Right atrium auricular region (tissue), 2 donors: ENCODE data around the gene CIZ1. TPM values are rescaled to one million over a fixed set of nuclear protein-coding genes. Genes with fewer than 3 reads are reported as not detected.

Source experiments
- DNase-seq: peaks from one replicate; pipeline ENCODE4 v3.0.0-alpha.2; 2019; ENCODE audit warnings: low spot score
- H3K27ac ChIP-seq, 2 donors: fragments of 200-600 bp; sonication (generic); 1 replicate in 1 of 2; 2 replicates in 1 of 2; pipeline ENCODE4 v1.5.1; 2016 to 2019
- H3K27me3 ChIP-seq, 2 donors: fragments of 200-600 bp; sonication (generic); one replicate each; pipeline versions ENCODE4 v1.5.1 to v1.6.0; 2017 to 2019
- H3K36me3 ChIP-seq: fragments of 200-600 bp; sonication (generic); one replicate; pipeline ENCODE4 v1.5.1; 2016
- H3K4me1 ChIP-seq, 2 donors: fragments of 200-600 bp; sonication (generic); one replicate each; pipeline versions ENCODE4 v1.5.1 to v1.6.0; 2017 to 2019
- H3K4me3 ChIP-seq, 2 donors: fragments of 200-600 bp; sonication (generic); 1 replicate in 1 of 2; 2 replicates in 1 of 2; pipeline ENCODE4 v1.5.1; 2017 to 2019; ENCODE audit warnings: mild to moderate bottlenecking in 1 of 2, moderate library complexity in 1 of 2
- H3K9me3 ChIP-seq, 2 donors: fragments of 200-600 bp; sonication (generic); one replicate each; pipeline ENCODE4 v1.5.1; 2019
- CTCF ChIP-seq, 2 donors: fragments of 200-600 bp; sonication (generic); IDR thresholded peaks; one replicate each; pipeline ENCODE4 v1.5.1; 2019; ENCODE audit warnings: antibody characterized with exemption in 2 of 2
- total RNA-seq, 2 donors: library from RNA; depleted of rRNA; stranded (reverse); fragments of >200 nt; gene quantifications; one replicate each; pipeline ENCODE4 v1.1.0, GENCODE V29; 2016

Gene CIZ1
- total RNA-seq, 2 donors from 2014 or later = 41.6 to 45.9 TPM

DNA sequence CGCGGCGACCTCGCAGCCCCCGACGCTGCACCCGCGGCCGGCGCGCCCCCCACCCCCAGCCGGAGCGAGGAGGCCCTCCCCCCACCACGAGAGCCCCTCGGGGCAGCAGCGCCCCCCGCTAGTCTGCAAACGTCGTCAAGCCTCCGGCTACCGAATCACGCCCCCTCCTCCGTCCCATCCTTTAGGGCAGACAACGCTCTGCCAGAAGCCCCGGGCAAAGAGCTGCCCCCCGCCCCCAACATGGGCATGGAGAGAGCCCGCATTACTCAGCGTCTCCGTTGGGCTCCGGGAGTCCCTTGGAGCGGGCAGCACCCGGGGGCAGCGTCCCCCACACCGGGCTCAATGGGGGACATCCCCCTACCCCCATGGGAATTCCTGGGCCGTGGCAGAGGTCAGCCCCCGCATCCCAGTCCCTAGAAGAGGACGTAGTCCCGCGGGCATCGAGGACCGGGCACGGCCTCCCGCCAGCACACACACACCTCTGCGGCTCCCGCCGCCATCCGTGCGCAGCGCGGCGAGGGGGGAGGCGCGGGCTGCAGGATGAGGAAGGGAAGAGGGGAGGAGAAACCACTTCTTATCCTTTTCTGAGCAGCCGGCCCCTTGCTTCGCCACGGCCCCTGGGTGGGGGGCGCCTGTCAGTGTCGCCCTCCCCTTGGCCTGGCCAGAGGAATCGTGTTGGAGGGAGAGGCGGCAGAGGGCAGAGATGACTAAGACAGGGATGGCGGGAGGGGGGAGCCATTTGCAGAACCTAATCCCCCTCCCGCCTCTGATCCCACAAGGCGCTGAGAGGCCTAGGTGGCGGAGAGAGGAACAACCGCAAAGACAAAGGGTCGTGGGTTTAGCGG, 12.6 kb upstream of the CIZ1 start:
- DNase-seq = peak; percentile 68
- no peak for TF ChIP-seq CTCF (IDR thresholded peaks at IDR 0.05)
- Histone ChIP-seq H3K27ac (peak overlapping the region; percentile 23 to 53), H3K27me3 (no peaks in the 10 kb centered on the region), H3K9me3 (no peaks in the 10 kb centered on the region), H3K4me1 (peaks cover 0 to 18% of the 10 kb centered on the region in 2 donors), H3K36me3 (no peaks in the 10 kb centered on the region), H3K4me3 (peak overlapping the region; percentile 46 to 65)

DNA sequence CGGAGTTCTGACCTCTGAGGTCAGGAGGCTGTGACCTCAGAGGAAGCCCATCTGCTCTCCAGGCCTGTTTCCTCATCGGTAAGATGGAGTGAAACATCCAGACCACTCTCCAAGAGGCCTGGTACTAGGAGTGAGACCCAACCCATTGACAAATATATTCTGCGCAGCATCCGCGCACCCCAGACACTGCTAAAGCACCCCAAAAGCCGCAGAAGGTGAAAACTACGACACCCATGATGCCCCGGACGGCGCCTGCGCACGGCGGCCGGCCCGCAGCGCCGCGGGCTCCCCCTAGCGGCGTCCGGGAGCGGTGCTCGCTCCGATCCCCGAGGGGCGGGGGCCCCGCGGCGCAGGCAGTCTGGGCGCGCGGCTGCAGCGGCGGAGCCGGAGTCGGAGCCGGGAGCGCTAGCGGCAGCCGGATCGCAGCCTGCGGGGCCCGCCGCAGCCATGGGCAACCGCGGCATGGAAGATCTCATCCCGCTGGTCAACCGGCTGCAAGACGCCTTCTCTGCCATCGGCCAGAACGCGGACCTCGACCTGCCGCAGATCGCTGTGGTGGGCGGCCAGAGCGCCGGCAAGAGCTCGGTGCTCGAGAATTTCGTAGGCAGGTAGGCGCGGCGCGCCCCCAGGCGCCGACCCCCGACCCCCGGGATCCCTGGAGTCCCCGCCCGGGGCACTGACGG, 11.8 kb upstream of the CIZ1 start, which contains the start of gene DNM1:
Gene DNM1 (plus strand): TSS at position 356 of the 683 bp plus-strand sequence. CDS start 92 bp downstream, at position 448.
- H3K27me3 ChIP-seq = no peaks in the 10 kb centered on the region
- no peak for DNase-seq
- TF ChIP-seq CTCF (IDR thresholded peaks at IDR 0.05) = peak; percentile 92 to 96
- peak within 1 kb of the TSS; percentile 23 to 53 for H3K27ac ChIP-seq
- peak within 1 kb of the TSS; percentile 46 to 65 for H3K4me3 ChIP-seq
- H3K4me1 ChIP-seq = peaks cover 0 to 18% of the 10 kb centered on the region in 2 donors
- H3K36me3 ChIP-seq = no peaks in the 10 kb centered on the region
- H3K9me3 ChIP-seq = no peaks in the 10 kb centered on the region

DNA sequence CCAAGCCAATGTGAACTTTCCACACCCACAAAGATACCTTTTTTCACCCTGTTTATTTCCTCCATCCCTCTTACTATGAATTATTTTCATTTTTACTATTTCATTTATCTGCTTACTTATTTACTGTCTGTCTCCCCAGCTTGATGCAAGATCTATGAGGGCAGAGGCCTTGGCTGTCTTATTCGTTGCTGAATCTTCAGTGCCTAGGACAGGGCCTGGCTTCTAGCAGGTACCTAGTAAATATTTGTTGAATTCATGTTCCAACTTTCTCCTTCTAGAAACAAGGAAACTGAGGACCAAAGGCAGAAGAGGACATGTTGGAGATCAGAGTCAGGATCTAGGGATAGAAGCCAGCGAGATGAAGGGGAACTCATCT, 11.3 kb upstream of the CIZ1 start:
- Histone ChIP-seq H3K36me3 (no peaks in the 10 kb centered on the region), H3K4me3 (peak overlapping the region; percentile 46 to 65), H3K27ac (no peak overlapping the region), H3K4me1 (peaks cover 0 to 18% of the 10 kb centered on the region in 2 donors), H3K9me3 (no peaks in the 10 kb centered on the region), H3K27me3 (no peaks in the 10 kb centered on the region)
- DNase-seq = no peak
- no peak for TF ChIP-seq CTCF (IDR thresholded peaks at IDR 0.05)

DNA sequence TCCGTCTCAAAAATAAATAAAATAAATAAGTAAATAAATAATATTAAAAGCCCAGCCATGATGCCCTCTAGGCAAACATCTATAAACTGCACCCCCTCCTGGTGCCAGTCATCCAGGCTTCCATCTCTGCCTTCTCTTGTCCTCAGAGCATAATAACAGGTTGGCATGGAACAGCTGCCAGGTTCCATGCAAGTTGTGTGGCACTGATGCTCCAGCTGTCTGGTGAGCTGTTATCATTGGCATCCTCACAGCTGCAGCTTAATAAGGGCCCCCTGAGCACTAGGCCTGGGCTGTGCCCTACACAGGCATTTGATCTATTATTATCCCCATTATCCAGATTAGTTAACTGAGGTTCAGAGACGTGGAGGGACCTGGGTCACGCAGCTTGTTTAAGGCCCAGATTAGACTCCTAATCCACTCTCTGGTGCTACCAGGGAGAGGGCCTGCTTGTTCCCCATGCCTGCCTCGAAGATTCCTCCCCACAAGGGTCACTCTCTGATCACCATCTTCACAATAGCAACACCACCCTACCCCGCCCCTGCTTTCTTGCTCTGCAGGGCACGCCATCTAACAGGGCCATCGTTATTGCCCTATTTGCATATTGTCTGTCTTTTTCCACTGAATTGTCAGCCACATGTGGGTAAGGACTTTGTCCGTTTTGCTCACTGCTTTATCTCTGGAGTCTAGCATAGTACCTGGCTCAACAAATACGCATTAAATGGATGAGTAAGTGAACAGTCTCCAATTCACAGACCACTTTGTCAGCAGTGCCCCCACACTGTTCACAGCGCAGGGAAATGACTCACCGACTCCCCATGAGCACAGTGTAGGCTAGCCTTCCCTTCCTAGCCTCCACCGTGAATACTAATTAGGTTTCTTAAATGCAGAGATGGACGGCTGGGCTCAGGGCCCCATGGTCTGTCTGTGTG, 10.3 kb upstream of the CIZ1 start:
- no peak for DNase-seq
- no peaks in the 10 kb centered on the region for H3K36me3 ChIP-seq
- no peak overlapping the region for H3K27ac ChIP-seq
- no peak for TF ChIP-seq CTCF (IDR thresholded peaks at IDR 0.05)
- no peak overlapping the region for H3K4me3 ChIP-seq
- no peaks in the 10 kb centered on the region for H3K27me3 ChIP-seq
- peaks cover 0 to 18% of the 10 kb centered on the region in 2 donors for H3K4me1 ChIP-seq
- H3K9me3 ChIP-seq = no peaks in the 10 kb centered on the region

- TF ChIP-seq CTCF (IDR thresholded peaks at IDR 0.05) = no peak
- H3K36me3 ChIP-seq = peaks cover 5% of the 10 kb centered on the region
- no peaks in the 10 kb centered on the region for H3K9me3 ChIP-seq
- H3K4me3 ChIP-seq = peak overlapping the region in 1 of 2 donors; percentile 82
- peaks cover 0 to 25% of the 10 kb centered on the region in 2 donors for H3K4me1 ChIP-seq
- no peaks in the 10 kb centered on the region for H3K27me3 ChIP-seq
- DNase-seq = no peak
- H3K27ac ChIP-seq = peak overlapping the region; percentile 66 to 86
Measured at GRCh38 chr9:128193469-128194096, 2.2 kb upstream of the CIZ1 start.
